ENCODE results near the gene ZNF37A. TPM values are rescaled to one million over a fixed set of nuclear protein-coding genes. Genes with fewer than 3 reads are reported as not detected.

ZNF37A gene
- total and polyA plus RNA-seq, 10 of the 15 experiments (the other 5 are each of a cell fraction or from before 2014, with no cell fraction given) = 3.3 to 24.2 (median 12.1) TPM

DNA sequence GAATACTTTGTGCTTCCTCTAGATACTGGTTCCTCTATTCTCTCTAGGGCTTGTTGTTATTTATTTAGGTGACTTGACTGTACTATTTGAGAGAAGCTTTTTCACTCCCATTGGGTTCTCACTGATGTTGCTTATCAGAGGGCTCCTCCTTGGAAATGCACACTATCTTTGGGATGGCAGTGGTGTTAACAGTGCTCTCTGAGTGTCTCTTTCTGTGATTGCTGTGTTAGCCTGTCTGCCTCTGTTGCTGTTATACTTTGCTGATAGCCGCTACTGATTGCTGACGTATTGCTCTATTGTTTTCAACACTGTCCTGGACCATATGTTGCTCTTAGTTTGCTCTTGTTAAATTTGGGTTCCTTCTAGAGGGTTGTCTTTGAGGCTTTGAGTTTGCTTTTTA, 49.0 kb upstream of the ZNF37A start:
- in situ Hi-C loops (cut with MboI) (no loop called here), intact Hi-C loops (cut with micrococcal nuclease; ENCODE audit: unreplicated experiment) (no loop called here)
- ATAC-seq (no peak), FAIRE-seq (no peak), DNase-seq (ENCODE audit: low read depth, low spot score) (no peak)
- ChIA-PET CTCF (no interaction called here), POLR2A (no interaction called here), SMC1A (ENCODE audit: uncharacterized antibody, unreplicated experiment) (no interaction called here), RAD21 (ENCODE audit: unreplicated experiment) (no interaction called here)
- no peaks in the 10 kb centered on the region for H3K27me3 ChIP-seq (replicated peaks in 1 of 2; ENCODE audit: control insufficient read depth in 2 of 2, insufficient read depth in 2 of 2, low read length in 1 of 2)
- no peak overlapping the region for H3K9ac ChIP-seq (ENCODE audit: control insufficient read depth, insufficient read depth, low read length)
- no peaks in the 10 kb centered on the region for H4K20me1 ChIP-seq (ENCODE audit: control insufficient read depth, insufficient read depth)
- no peak for TF ChIP-seq EGR1 (IDR thresholded peaks at IDR 0.05; ENCODE audit: borderline replicate concordance in 1 of 2, low read depth in 2 of 2, low read length in 2 of 2)
- TF ChIP-seq, protein P1, sequence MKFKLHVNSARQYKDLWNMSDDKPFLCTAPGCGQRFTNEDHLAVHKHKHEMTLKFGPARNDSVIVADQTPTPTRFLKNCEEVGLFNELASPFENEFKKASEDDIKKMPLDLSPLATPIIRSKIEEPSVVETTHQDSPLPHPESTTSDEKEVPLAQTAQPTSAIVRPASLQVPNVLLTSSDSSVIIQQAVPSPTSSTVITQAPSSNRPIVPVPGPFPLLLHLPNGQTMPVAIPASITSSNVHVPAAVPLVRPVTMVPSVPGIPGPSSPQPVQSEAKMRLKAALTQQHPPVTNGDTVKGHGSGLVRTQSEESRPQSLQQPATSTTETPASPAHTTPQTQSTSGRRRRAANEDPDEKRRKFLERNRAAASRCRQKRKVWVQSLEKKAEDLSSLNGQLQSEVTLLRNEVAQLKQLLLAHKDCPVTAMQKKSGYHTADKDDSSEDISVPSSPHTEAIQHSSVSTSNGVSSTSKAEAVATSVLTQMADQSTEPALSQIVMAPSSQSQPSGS (IDR thresholded peaks at IDR 0.05; ENCODE audit: low read length) = no peak
- no peak overlapping the region for H2AFZ ChIP-seq (ENCODE audit: control insufficient read depth, low read depth, low read length)
- no peak overlapping the region for H3K4me3 ChIP-seq
- no TSS peak for BruUV-seq (replicated peaks)
- no peaks in the 10 kb centered on the region for H3K4me1 ChIP-seq (ENCODE audit: control insufficient read depth, insufficient read depth, low read length)
- H3K9me3 ChIP-seq (replicated peaks; ENCODE audit: control insufficient read depth, insufficient read depth, low read length) = peaks cover 1% of the 10 kb centered on the region; the same call in 2 of the 3 replicates
- no peaks in the 10 kb centered on the region; a peak in 2 of 4 replicates for H3K36me3 ChIP-seq (ENCODE audit: control insufficient read depth in 2 of 2, insufficient read depth in 2 of 2, low read length in 1 of 2)
- no peak overlapping the region for H3K27ac ChIP-seq (ENCODE audit: control insufficient read depth, insufficient read depth)
- WGBS (ENCODE audit: insufficient coverage, insufficient replicate concordance, low lambda C conversion rate, missing lambda C conversion rate) = 70% methylated on average over 2 of the region's 2 CpGs
- H3K79me2 ChIP-seq (ENCODE audit: control insufficient read depth, insufficient read depth, low read length) = peaks cover 2% of the 10 kb centered on the region
- no peak overlapping the region for H3K4me2 ChIP-seq (ENCODE audit: control insufficient read depth, insufficient read depth)

DNA sequence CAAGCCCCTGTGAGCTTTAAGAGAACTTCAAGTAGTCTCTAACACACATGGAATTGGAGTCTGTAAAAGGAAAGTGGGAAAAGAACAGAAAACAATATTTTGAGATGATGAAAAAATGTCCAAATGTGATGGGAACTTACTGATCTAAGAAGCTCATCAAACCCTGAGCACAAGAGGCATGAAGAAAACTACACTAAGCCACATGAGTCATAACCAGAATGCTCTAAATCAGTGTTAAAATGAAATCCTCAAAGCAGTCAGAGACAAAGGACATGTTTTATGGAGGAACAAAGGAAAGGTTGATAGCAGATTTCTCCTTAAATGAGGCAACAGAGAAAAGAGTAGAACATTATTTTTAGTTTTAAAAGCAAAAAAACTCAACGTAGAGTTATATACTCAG, 46.5 kb upstream of the ZNF37A start:
- FAIRE-seq (no peak), ATAC-seq (peak; percentile 77), DNase-seq (ENCODE audit: low read depth, low spot score) (no peak)
- ChIA-PET SMC1A (ENCODE audit: uncharacterized antibody, unreplicated experiment) (interaction anchor here (1.2 to 1.6 kb wide), 2 partner anchors 46 to 71 kb away, joined by 4 to 5 read pairs; partner anchors contain the start of genes ZNF25 and ZNF37A), CTCF (no interaction called here), RAD21 (ENCODE audit: unreplicated experiment) (interaction anchor here (1.2 kb wide), 1 partner anchor 71 kb away, joined by 3 read pairs; the partner anchor contains the start of gene ZNF25), POLR2A (no interaction called here)
- in situ Hi-C loops (cut with MboI) (no loop called here), intact Hi-C loops (cut with micrococcal nuclease; ENCODE audit: unreplicated experiment) (no loop called here)
- Histone ChIP-seq H3K79me2 (ENCODE audit: control insufficient read depth, insufficient read depth, low read length) (no peaks in the 10 kb centered on the region), H3K27ac (ENCODE audit: control insufficient read depth, insufficient read depth) (no peak overlapping the region), H2AFZ (ENCODE audit: control insufficient read depth, low read depth, low read length) (no peak overlapping the region), H3K4me3 (no peak overlapping the region), H3K36me3 (ENCODE audit: control insufficient read depth in 2 of 2, insufficient read depth in 2 of 2, low read length in 1 of 2) (no peaks in the 10 kb centered on the region; a peak in 2 of 4 replicates), H3K9me3 (replicated peaks; ENCODE audit: control insufficient read depth, insufficient read depth, low read length) (peaks cover 1% of the 10 kb centered on the region), H3K4me1 (ENCODE audit: control insufficient read depth, insufficient read depth, low read length) (no peaks in the 10 kb centered on the region), H4K20me1 (ENCODE audit: control insufficient read depth, insufficient read depth) (no peaks in the 10 kb centered on the region), H3K27me3 (replicated peaks in 1 of 2; ENCODE audit: control insufficient read depth in 2 of 2, insufficient read depth in 2 of 2, low read length in 1 of 2) (no peaks in the 10 kb centered on the region), H3K9ac (ENCODE audit: control insufficient read depth, insufficient read depth, low read length) (no peak overlapping the region), H3K4me2 (ENCODE audit: control insufficient read depth, insufficient read depth) (no peak overlapping the region)
- 0% methylated on average over 1 of the region's 1 CpG for WGBS (ENCODE audit: insufficient coverage, insufficient replicate concordance, low lambda C conversion rate, missing lambda C conversion rate)
- no TSS peak for BruUV-seq (replicated peaks)
- TF ChIP-seq, protein P2, sequence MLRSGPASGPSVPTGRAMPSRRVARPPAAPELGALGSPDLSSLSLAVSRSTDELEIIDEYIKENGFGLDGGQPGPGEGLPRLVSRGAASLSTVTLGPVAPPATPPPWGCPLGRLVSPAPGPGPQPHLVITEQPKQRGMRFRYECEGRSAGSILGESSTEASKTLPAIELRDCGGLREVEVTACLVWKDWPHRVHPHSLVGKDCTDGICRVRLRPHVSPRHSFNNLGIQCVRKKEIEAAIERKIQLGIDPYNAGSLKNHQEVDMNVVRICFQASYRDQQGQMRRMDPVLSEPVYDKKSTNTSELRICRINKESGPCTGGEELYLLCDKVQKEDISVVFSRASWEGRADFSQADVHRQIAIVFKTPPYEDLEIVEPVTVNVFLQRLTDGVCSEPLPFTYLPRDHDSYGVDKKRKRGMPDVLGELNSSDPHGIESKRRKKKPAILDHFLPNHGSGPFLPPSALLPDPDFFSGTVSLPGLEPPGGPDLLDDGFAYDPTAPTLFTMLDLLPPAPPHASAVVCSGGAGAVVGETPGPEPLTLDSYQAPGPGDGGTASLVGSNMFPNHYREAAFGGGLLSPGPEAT (IDR thresholded peaks at IDR 0.05; ENCODE audit: low read depth) = 0 out of 2 replicates have a peak, but pooled peaks have one; percentile 26
- TF ChIP-seq SUZ12 (IDR thresholded peaks at IDR 0.05; ENCODE audit: unreplicated experiment) = no peak
- TF ChIP-seq, protein P3, sequence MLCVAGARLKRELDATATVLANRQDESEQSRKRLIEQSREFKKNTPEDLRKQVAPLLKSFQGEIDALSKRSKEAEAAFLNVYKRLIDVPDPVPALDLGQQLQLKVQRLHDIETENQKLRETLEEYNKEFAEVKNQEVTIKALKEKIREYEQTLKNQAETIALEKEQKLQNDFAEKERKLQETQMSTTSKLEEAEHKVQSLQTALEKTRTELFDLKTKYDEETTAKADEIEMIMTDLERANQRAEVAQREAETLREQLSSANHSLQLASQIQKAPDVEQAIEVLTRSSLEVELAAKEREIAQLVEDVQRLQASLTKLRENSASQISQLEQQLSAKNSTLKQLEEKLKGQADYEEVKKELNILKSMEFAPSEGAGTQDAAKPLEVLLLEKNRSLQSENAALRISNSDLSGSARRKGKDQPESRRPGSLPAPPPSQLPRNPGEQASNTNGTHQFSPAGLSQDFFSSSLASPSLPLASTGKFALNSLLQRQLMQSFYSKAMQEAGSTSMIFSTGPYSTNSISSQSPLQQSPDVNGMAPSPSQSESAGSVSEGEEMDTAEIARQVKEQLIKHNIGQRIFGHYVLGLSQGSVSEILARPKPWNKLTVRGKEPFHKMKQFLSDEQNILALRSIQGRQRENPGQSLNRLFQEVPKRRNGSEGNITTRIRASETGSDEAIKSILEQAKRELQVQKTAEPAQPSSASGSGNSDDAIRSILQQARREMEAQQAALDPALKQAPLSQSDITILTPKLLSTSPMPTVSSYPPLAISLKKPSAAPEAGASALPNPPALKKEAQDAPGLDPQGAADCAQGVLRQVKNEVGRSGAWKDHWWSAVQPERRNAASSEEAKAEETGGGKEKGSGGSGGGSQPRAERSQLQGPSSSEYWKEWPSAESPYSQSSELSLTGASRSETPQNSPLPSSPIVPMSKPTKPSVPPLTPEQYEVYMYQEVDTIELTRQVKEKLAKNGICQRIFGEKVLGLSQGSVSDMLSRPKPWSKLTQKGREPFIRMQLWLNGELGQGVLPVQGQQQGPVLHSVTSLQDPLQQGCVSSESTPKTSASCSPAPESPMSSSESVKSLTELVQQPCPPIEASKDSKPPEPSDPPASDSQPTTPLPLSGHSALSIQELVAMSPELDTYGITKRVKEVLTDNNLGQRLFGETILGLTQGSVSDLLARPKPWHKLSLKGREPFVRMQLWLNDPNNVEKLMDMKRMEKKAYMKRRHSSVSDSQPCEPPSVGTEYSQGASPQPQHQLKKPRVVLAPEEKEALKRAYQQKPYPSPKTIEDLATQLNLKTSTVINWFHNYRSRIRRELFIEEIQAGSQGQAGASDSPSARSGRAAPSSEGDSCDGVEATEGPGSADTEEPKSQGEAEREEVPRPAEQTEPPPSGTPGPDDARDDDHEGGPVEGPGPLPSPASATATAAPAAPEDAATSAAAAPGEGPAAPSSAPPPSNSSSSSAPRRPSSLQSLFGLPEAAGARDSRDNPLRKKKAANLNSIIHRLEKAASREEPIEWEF (IDR thresholded peaks at IDR 0.05; ENCODE audit: insufficient replicate concordance, low read depth, low read length) = no peak
- TF ChIP-seq KDM1A (IDR thresholded peaks at IDR 0.05; ENCODE audit: borderline replicate concordance) = no peak
- peak; percentile 95 for TF ChIP-seq IRF4 (IDR thresholded peaks at IDR 0.05; ENCODE audit: low read depth, low read length)
- peak in 1 of 2 experiments; percentile 33; a peak in 1 of 4 replicates for TF ChIP-seq EP300 (IDR thresholded peaks at IDR 0.05; ENCODE audit: borderline replicate concordance in 1 of 2, control insufficient read depth in 1 of 2, low read depth in 2 of 2, low read length in 2 of 2)

Measured in GM12878 (cell line).